K562 (cell line): ENCODE measurements around the gene KARS1. TPM values are rescaled to one million over a fixed set of nuclear protein-coding genes. Genes with fewer than 3 reads are reported as not detected.
A peak's percentile ranks its signal among the peaks of the same experiment; 100 is the strongest.

ENCODE experiments used
- ATAC-seq: fragments of 200-7000 bp; cut with Tn5 transposase; 3 replicates; pipeline ENCODE4 v1.9.1; 2020; ENCODE audit warnings: moderate library complexity
- BruUV-seq: library from RNA; stranded (reverse); fragments of 400-500 nt; replicated peaks from 2 replicates; lab custom pipeline; 2021; lab: Mats Ljungman, UMichigan
- CTCF ChIA-PET: fragments of 300-600 bp; formaldehyde crosslinking; extraction: SDS; loops from one replicate; lab custom pipeline; 2021; ENCODE audit warnings: low intra/inter-chr PET ratio; lab: Yijun Ruan, JAX
- POLR2A ChIA-PET: fragments of 300-600, 350-650 bp; sonication (Branson Sonifier 250); formaldehyde crosslinking; extraction: SDS; loops from one replicate; lab custom pipeline; 2021; ENCODE audit warnings: antibody characterized with exemption, inconsistent platforms; lab: Yijun Ruan, JAX
- DNase-seq, 4 experiments: peaks; one replicate each; pipeline versions ENCODE4 v3.0.0 to v3.0.0-alpha.2; 2011 to 2018; ENCODE audit warnings: low spot score in 3 of 4, mixed read lengths in 3 of 4; ENCODE audit errors: extremely low read depth in 1 of 4
- FAIRE-seq: peaks from 2 replicates; lab custom pipeline; 2011; peaks lifted over from hg19 to GRCh38; lab: Jason Lieb, UNC
- H2AFZ ChIP-seq: 2 replicates; pipeline ENCODE4 v1.6.0; 2011; ENCODE audit warnings: low read depth, low read length, control low read depth, inconsistent platforms
- H3K27ac ChIP-seq: fragments of 200-600 bp; 3 replicates; pipeline ENCODE4 v1.8.0; 2011; ENCODE audit warnings: low read depth, mild to moderate bottlenecking, control low read depth, inconsistent platforms, low read length, moderate library complexity, mixed read lengths; ENCODE audit errors: extremely low read depth
- H3K27me3 ChIP-seq, 2 experiments: fragments of 300-600 bp in 1 of 2; 2 replicates in 1 of 2; 3 replicates in 1 of 2; pipeline versions ENCODE4 v1.6.0 to v1.8.0; 2011; ENCODE audit warnings: inconsistent platforms in 2 of 2, low read length in 2 of 2, mild to moderate bottlenecking in 1 of 2, mixed read lengths in 1 of 2, moderate library complexity in 1 of 2; ENCODE audit not compliant: control insufficient read depth in 2 of 2, insufficient read depth in 2 of 2
- H3K36me3 ChIP-seq: fragments of 300-600 bp; 3 replicates; pipeline ENCODE4 v1.8.0; 2011; ENCODE audit warnings: mild to moderate bottlenecking, low read length, inconsistent platforms; ENCODE audit not compliant: control insufficient read depth, insufficient read depth
- H3K4me1 ChIP-seq, 2 experiments: fragments of 200-600 bp in 1 of 2; replicated peaks in 1 of 2; 2 replicates in 1 of 2; 3 replicates in 1 of 2; pipeline versions ENCODE4 v1.5.1 to v1.8.0; 2011; ENCODE audit warnings: inconsistent platforms in 2 of 2, low read length in 2 of 2, mild to moderate bottlenecking in 1 of 2, mixed read lengths in 1 of 2, moderate library complexity in 1 of 2; ENCODE audit not compliant: control insufficient read depth in 2 of 2, insufficient read depth in 2 of 2
- H3K4me2 ChIP-seq: 2 replicates; pipeline ENCODE4 v1.6.1; 2011; ENCODE audit warnings: low read length, control low read depth, inconsistent platforms, mixed read lengths; ENCODE audit not compliant: insufficient read depth
- H3K4me3 ChIP-seq: fragments of 200-600 bp; sonication (generic), shearing (Covaris generic); 2 replicates; pipeline ENCODE4 v1.5.1; 2016; ENCODE audit warnings: control low read depth, inconsistent platforms
- H3K79me2 ChIP-seq: fragments of 200-600 bp; 3 replicates; pipeline ENCODE4 v1.8.0; 2011; ENCODE audit warnings: low read length, inconsistent platforms; ENCODE audit not compliant: control insufficient read depth, insufficient read depth
- H3K9ac ChIP-seq, 2 experiments: 2 replicates each; pipeline versions ENCODE4 v1.6.0 to v1.6.1; 2011; ENCODE audit warnings: low read depth in 2 of 2, low read length in 2 of 2, control low read depth in 1 of 2, inconsistent platforms in 1 of 2, mild to moderate bottlenecking in 1 of 2, mixed read lengths in 1 of 2; ENCODE audit not compliant: insufficient read depth in 1 of 2
- H3K9me1 ChIP-seq: one replicate; pipeline ENCODE4 v1.6.0; 2011; ENCODE audit warnings: inconsistent platforms, mild to moderate bottlenecking, low read length, moderate library complexity; ENCODE audit not compliant: control insufficient read depth, insufficient read depth
- H3K9me3 ChIP-seq: replicated peaks from 2 replicates; pipeline ENCODE4 v1.5.1; 2011; ENCODE audit warnings: low read depth, low read length, inconsistent platforms; ENCODE audit not compliant: control insufficient read depth, insufficient read depth
- H4K20me1 ChIP-seq: replicated peaks from 2 replicates; pipeline ENCODE4 v1.6.1; 2011; ENCODE audit warnings: low read length, inconsistent platforms, mixed read lengths; ENCODE audit not compliant: control insufficient read depth, insufficient read depth
- ATF3 ChIP-seq, 2 experiments: fragments of 450-650 bp in 1 of 2; sonication (generic) in 1 of 2; formaldehyde crosslinking in 1 of 2; IDR thresholded peaks in 1 of 2; conservative IDR thresholded peaks in 1 of 2; 2 replicates each; pipeline versions ENCODE4 v1.6.1 to v1.8.1; 2016 to 2023; ENCODE audit warnings: mild to moderate bottlenecking in 2 of 2, moderate library complexity in 2 of 2, inconsistent platforms in 1 of 2, missing genetic modification reagents in 1 of 2
- ATF7 ChIP-seq: fragments of 450-650 bp; IDR thresholded peaks from 2 replicates; pipeline ENCODE4 v1.7.1; 2014; ENCODE audit warnings: mild to moderate bottlenecking, moderate library complexity
- BACH1 ChIP-seq: fragments of 200-800 bp; sonication (Bioruptor generic); IDR thresholded peaks from 2 replicates; pipeline ENCODE4 v1.6.1; 2016; ENCODE audit warnings: missing genetic modification characterization, missing compliant biosample characterization
- JUND ChIP-seq, 2 experiments: IDR thresholded peaks; 2 replicates in 1 of 2; 3 replicates in 1 of 2; pipeline ENCODE4 v1.6.1; 2011; ENCODE audit warnings: borderline replicate concordance in 2 of 2, low read depth in 2 of 2, low read length in 2 of 2, improper control_type of control experiment in 1 of 2, missing biosample characterization in 1 of 2, missing genetic modification characterization in 1 of 2, missing genetic modification reagents in 1 of 2
- KLF6 ChIP-seq: fragments of 250-450 bp; sonication (Bioruptor Pico); IDR thresholded peaks from 2 replicates; pipeline ENCODE4 v1.4.0; 2020; ENCODE audit warnings: mild to moderate bottlenecking, moderate library complexity, borderline replicate concordance
- MAFK ChIP-seq: IDR thresholded peaks from 2 replicates; pipeline ENCODE4 v1.6.1; 2011; ENCODE audit warnings: low read length, improper control_type of control experiment
- MEIS2 ChIP-seq: fragments of 450-650 bp; IDR thresholded peaks from 2 replicates; pipeline ENCODE4 v1.6.1; 2014; ENCODE audit warnings: mild to moderate bottlenecking; ENCODE audit not compliant: partially characterized antibody
- NONO ChIP-seq, 2 experiments: fragments of 200-400 bp in 1 of 2; fragments of 450-650 bp in 1 of 2; formaldehyde crosslinking in 1 of 2; IDR thresholded peaks; 2 replicates each; pipeline ENCODE4 v1.6.1; 2017; ENCODE audit warnings: low read depth in 2 of 2, mild to moderate bottlenecking in 2 of 2, moderate library complexity in 2 of 2, low read length in 1 of 2
- PKNOX1 ChIP-seq: fragments of 450-650 bp; IDR thresholded peaks from 2 replicates; pipeline ENCODE4 v1.6.1; 2016
- PURB ChIP-seq: sonication (generic); formaldehyde crosslinking; IDR thresholded peaks from 2 replicates; pipeline ENCODE4 v1.9.0; 2021; ENCODE audit warnings: low read depth, mild to moderate bottlenecking, missing genetic modification reagents
- RCOR1 ChIP-seq, 2 experiments: IDR thresholded peaks; 2 replicates each; pipeline ENCODE4 v1.6.1; 2012; ENCODE audit warnings: low read depth in 2 of 2, low read length in 2 of 2, borderline replicate concordance in 1 of 2, improper control_type of control experiment in 1 of 2
- SMARCA4 ChIP-seq: fragments of 450-650 bp; IDR thresholded peaks from 2 replicates; pipeline ENCODE4 v1.6.1; 2016
- TARDBP ChIP-seq: fragments of 450-650 bp; IDR thresholded peaks from 2 replicates; pipeline ENCODE4 v1.6.1; 2016
- TBL1XR1 ChIP-seq, 2 experiments: IDR thresholded peaks; 2 replicates each; pipeline ENCODE4 v1.6.1; 2012; ENCODE audit warnings: improper control_type of control experiment in 2 of 2, low read length in 2 of 2, mild to moderate bottlenecking in 1 of 2
- ZNF23 ChIP-seq: fragments of 250-450 bp; sonication (Bioruptor Pico); IDR thresholded peaks from 2 replicates; pipeline ENCODE4 v1.4.0; 2020; ENCODE audit warnings: mild to moderate bottlenecking
- ZNF766 ChIP-seq: fragments of 200-800 bp; sonication (Bioruptor generic); conservative IDR thresholded peaks from 2 replicates; pipeline ENCODE4 v1.6.1; 2016; ENCODE audit warnings: missing genetic modification characterization, missing compliant biosample characterization
- WGBS: fragments of 100-300 bp; shearing (Covaris generic); methylation state at CpG from one replicate; pipeline ENCODE4 v1.1.6; 2016; ENCODE audit warnings: low coverage, mixed read lengths; ENCODE audit not compliant: insufficient coverage; ENCODE audit errors: missing lambda C conversion rate; 5-methylcytosine and 5-hydroxymethylcytosine counted together
- in situ Hi-C: fragments of 300-500 bp; cut with MboI; formaldehyde crosslinking; loops from 4 replicates; pipeline ENCODE4 v1.15.0; 2018; ENCODE audit warnings: inconsistent platforms, mixed read lengths
- intact Hi-C: fragments of 100-400 bp; cut with micrococcal nuclease; formaldehyde crosslinking; loops from 2 replicates; pipeline ENCODE4 v1.14.2; 2022
- polyA plus RNA-seq, 8 experiments: library from polyadenylated mRNA; depleted of rRNA in 4 of 8; stranded (reverse) in 5 of 8; unstranded in 3 of 8; fragments of >200 nt; fragmentation: Nextera tagmentation in 2 of 8; fragmentation: Illumina TruSeq in 1 of 8; extraction: Ambion mirVana in 2 of 8; extraction: Trizol in 1 of 8; gene quantifications; 2 replicates each; pipeline versions ENCODE4 v1.2.1 to v1.2.3, GENCODE V29; 2011 to 2014; ENCODE audit warnings: inconsistent platforms in 1 of 8, missing spikeins in 1 of 8
- total RNA-seq, 7 experiments: library from RNA; depleted of rRNA in 6 of 7; stranded (reverse); fragments of >200 nt in 6 of 7; fragmentation: Illumina TruSeq in 2 of 7; extraction: Trizol in 2 of 7; gene quantifications; 2 replicates each; pipeline versions ENCODE4 v1.2.1 to v1.2.3, GENCODE V29; 2011 to 2021; ENCODE audit warnings: low replicate concordance in 1 of 7

The KARS1 gene
- total and polyA plus RNA-seq, 9 of the 15 experiments (the other 6 are each of a cell fraction or from before 2014, with no cell fraction given) = 223 to 386 (median 304) TPM

GRCh38 chr16:75620326-75621169 is 26.9 kb downstream of the KARS1 start:
- Histone ChIP-seq H3K9me3 (no peaks in the 10 kb centered on the region), H3K9ac (peak overlapping the region; percentile 16 to 39; a peak in 1 of 4 replicates), H3K4me3 (no peak overlapping the region), H3K4me2 (peak overlapping the region; percentile 77), H3K79me2 (peaks cover 14% of the 10 kb centered on the region), H3K27me3 (no peaks in the 10 kb centered on the region), H4K20me1 (no peaks in the 10 kb centered on the region), H2AFZ (peak overlapping the region; percentile 46; the same call in 1 of the 2 replicates), H3K9me1 (no peaks in the 10 kb centered on the region), H3K27ac (peak overlapping the region; percentile 69), H3K4me1 (peaks cover 27 to 28% of the 10 kb centered on the region in 2 experiments), H3K36me3 (peaks cover 38% of the 10 kb centered on the region)
- CTCF ChIA-PET = interaction anchor here (0.9 kb wide), 1 partner anchor 27 kb away, joined by 3 read pairs; the partner anchor contains the start of genes KARS1 and TERF2IP
- no peak for FAIRE-seq
- in situ Hi-C loops = no loop called here
- DNase-seq = peak; percentile 55 to 74 (median 70)
- intact Hi-C loops = loop anchor here (1.0 to 5.0 kb wide), 6 partner anchors 26 to 150 kb away; partner anchors contain the start of gene GABARAPL2
- WGBS = 21% methylated on average over 20 of the region's 20 CpGs
- POLR2A ChIA-PET = interaction anchor here (0.5 to 2.1 kb wide), 13 partner anchors 14 to 375 kb away, joined by 3 to 9 read pairs (median 4); partner anchors contain the start of genes CFDP1, TERF2IP and TMEM231
- no TSS peak for BruUV-seq
- ATAC-seq = peak; percentile 43
- no peak for TF ChIP-seq ZNF23 (CRISPR knock-in tag)
- TF ChIP-seq PKNOX1 = peak; percentile 56; the same call in 1 of the 2 replicates
- TF ChIP-seq PURB (CRISPR knock-in tag) = no peak
- peak; percentile 16; the same call in 1 of the 2 replicates for TF ChIP-seq ATF3 (IDR thresholded peaks at IDR 0.05)
- no peak for TF ChIP-seq ATF3 (CRISPR knock-in tag; conservative IDR thresholded peaks at IDR 0.05)
- peak in 1 of 2 experiments; percentile 23; a peak in 1 of 4 replicates for TF ChIP-seq NONO (IDR thresholded peaks at IDR 0.05; ENCODE audit: low read depth in 2 of 2, low read length in 1 of 2)
- peak; percentile 39 for TF ChIP-seq SMARCA4
- TF ChIP-seq TBL1XR1 (IDR thresholded peaks at IDR 0.05; ENCODE audit: low read length in 2 of 2) = 0 out of 4 replicates have a peak, but pooled peaks of 1 of the 2 experiments have one; percentile 48
- TF ChIP-seq MAFK = peak; percentile 30; the same call in 1 of the 2 replicates
- TF ChIP-seq RCOR1 (IDR thresholded peaks at IDR 0.05; ENCODE audit: borderline replicate concordance in 1 of 2, low read depth in 2 of 2, low read length in 2 of 2) = peak in 1 of 2 experiments; percentile 39; a peak in 1 of 4 replicates
- TF ChIP-seq KLF6 (CRISPR knock-in tag) = 0 out of 2 replicates have a peak, but pooled peaks have one; percentile 26
- TF ChIP-seq ZNF766 (CRISPR knock-in tag) = 0 out of 2 replicates have a peak, but pooled peaks have one; percentile 25
- TF ChIP-seq MEIS2 = peak; percentile 66
- peak; percentile 26; the same call in 1 of the 2 replicates for TF ChIP-seq ATF7
- TF ChIP-seq BACH1 (tag) = 0 out of 2 replicates have a peak, but pooled peaks have one; percentile 47
- TF ChIP-seq JUND (IDR thresholded peaks at IDR 0.05; ENCODE audit: borderline replicate concordance, low read depth, low read length) = peak; percentile 44; the same call in 1 of the 2 replicates
- 0 out of 3 replicates have a peak, but pooled peaks have one; percentile 7 for TF ChIP-seq JUND (tag; IDR thresholded peaks at IDR 0.05; ENCODE audit: borderline replicate concordance, low read depth, low read length)
- TF ChIP-seq TARDBP = peak; percentile 52; the same call in 1 of the 2 replicates
